ENCODE results near the gene GTF2IRD1. TPM values are rescaled to one million over a fixed set of nuclear protein-coding genes. Genes with fewer than 3 reads are reported as not detected.

The GTF2IRD1 gene
- polyA plus RNA-seq, 3 donors: not detected

DNA sequence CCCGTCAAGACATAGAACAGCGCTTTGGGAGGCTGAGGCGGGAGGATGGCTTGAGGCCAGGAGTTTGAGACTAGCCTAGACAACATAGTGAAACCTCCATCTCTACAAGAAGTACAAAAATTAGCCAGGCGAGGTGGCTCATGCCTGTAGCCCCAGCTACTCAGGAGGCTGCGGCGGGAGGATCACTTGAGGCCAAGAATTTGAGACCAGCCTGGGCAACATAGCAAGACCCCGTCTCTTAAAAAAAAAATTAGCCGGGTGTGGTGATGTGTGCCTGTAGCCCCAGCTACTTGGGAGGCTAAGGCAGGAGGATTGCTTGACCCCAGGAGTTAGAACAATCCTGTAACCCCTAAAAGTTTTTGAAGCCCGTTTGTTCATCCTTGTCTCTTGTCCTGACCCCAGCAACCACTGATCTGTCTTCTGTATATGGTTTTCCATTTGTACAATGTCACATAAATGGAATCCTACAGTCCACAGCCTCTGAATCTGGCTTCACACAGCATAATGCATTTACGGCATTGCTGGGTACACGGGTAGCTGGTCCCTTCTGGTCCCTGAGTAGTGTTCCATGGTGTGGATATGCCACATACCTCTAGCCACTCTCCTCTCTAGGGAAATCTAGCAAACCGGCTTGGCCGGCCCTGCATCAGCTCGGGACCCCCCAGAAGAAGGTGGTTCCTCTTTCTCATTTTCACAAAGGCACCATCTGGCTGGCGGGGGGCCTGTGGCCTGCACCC lies 8.4 kb downstream of the GTF2IRD1 start:
- H3K4me3 ChIP-seq (replicated peaks in 1 of 3; ENCODE audit: low read depth in 2 of 3, low read length in 3 of 3): no peak overlapping the region
- H3K9me3 ChIP-seq (replicated peaks in 1 of 2; ENCODE audit: control insufficient read depth in 1 of 2, insufficient read depth in 1 of 2, low read length in 2 of 2): no peaks in the 10 kb centered on the region
- intact Hi-C loops (cut with micrococcal nuclease): no loop called here
- no peak overlapping the region for H3K4me2 ChIP-seq (replicated peaks; ENCODE audit: extremely low read depth, low read length, poor library complexity, severe bottlenecking)
- Mint-ChIP-seq H3K4me3 (no peak overlapping the region), H3K36me3 (no peaks in the 10 kb centered on the region), H3K27me3 (ENCODE audit: low read depth in 3 of 3) (peaks cover 0 to 6% (median 0%) of the 10 kb centered on the region in 3 donors), H3K27ac (no peak overlapping the region), H3K4me1 (no peaks in the 10 kb centered on the region), H3K9me3 (no peaks in the 10 kb centered on the region)
- H3K79me2 ChIP-seq (ENCODE audit: insufficient read depth, low read length): no peaks in the 10 kb centered on the region
- H2AFZ ChIP-seq (ENCODE audit: insufficient read depth, low read depth, low read length, poor library complexity, severe bottlenecking): no peak overlapping the region
- TF ChIP-seq, protein P1, sequence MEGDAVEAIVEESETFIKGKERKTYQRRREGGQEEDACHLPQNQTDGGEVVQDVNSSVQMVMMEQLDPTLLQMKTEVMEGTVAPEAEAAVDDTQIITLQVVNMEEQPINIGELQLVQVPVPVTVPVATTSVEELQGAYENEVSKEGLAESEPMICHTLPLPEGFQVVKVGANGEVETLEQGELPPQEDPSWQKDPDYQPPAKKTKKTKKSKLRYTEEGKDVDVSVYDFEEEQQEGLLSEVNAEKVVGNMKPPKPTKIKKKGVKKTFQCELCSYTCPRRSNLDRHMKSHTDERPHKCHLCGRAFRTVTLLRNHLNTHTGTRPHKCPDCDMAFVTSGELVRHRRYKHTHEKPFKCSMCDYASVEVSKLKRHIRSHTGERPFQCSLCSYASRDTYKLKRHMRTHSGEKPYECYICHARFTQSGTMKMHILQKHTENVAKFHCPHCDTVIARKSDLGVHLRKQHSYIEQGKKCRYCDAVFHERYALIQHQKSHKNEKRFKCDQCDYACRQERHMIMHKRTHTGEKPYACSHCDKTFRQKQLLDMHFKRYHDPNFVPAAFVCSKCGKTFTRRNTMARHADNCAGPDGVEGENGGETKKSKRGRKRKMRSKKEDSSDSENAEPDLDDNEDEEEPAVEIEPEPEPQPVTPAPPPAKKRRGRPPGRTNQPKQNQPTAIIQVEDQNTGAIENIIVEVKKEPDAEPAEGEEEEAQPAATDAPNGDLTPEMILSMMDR (IDR thresholded peaks at IDR 0.05): no peak
- H3K36me3 ChIP-seq (replicated peaks in 1 of 2; ENCODE audit: control insufficient read depth in 1 of 2, insufficient read depth in 2 of 2, low read length in 2 of 2): no peaks in the 10 kb centered on the region
- H3K9ac ChIP-seq (ENCODE audit: insufficient read depth, low read length, poor library complexity, severe bottlenecking): no peak overlapping the region
- H3K27ac ChIP-seq (ENCODE audit: low read depth in 1 of 2, low read length in 2 of 2): no peak overlapping the region
- WGBS (ENCODE audit: insufficient coverage): 86% methylated on average over 8 of the region's 15 CpGs
- no peak for DNase-seq
- H4K20me1 ChIP-seq (ENCODE audit: insufficient read depth, low read length): no peaks in the 10 kb centered on the region
- H3K27me3 ChIP-seq (ENCODE audit: control insufficient read depth in 2 of 2, insufficient read depth in 2 of 2, low read length in 2 of 2): no peaks in the 10 kb centered on the region
- H3K4me1 ChIP-seq (ENCODE audit: control insufficient read depth in 1 of 2, insufficient read depth in 2 of 2, low read length in 2 of 2): no peaks in the 10 kb centered on the region

DNA sequence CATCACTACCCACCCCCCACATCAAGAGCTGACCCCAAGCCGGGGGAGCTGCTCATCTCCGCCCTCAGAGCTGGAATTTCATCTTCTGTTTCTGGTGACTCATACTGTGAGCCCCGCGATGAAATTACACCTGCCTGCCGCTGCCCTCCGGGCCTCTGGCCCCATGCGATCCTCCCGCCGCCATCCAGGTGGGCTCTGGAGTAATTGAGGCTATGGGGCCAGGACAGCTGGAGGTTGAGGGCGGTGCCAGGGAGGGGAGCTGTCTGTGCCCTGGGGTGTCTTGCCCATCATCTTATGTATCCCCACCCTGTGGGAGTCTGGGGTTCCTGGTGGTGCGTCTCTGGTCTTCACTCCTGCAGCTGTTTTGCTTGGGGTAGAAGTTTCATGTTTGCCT lies 9.0 kb downstream of the GTF2IRD1 start:
- Mint-ChIP-seq H3K4me3 (no peak overlapping the region), H3K9me3 (no peaks in the 10 kb centered on the region), H3K27ac (no peak overlapping the region), H3K4me1 (no peaks in the 10 kb centered on the region), H3K27me3 (ENCODE audit: low read depth in 3 of 3) (peaks cover 0 to 5% (median 1%) of the 10 kb centered on the region in 3 donors), H3K36me3 (no peaks in the 10 kb centered on the region)
- no peak overlapping the region for H3K27ac ChIP-seq (ENCODE audit: low read depth in 1 of 2, low read length in 2 of 2)
- no peaks in the 10 kb centered on the region for H3K36me3 ChIP-seq (replicated peaks in 1 of 2; ENCODE audit: control insufficient read depth in 1 of 2, insufficient read depth in 2 of 2, low read length in 2 of 2)
- H3K9me3 ChIP-seq (replicated peaks in 1 of 2; ENCODE audit: control insufficient read depth in 1 of 2, insufficient read depth in 1 of 2, low read length in 2 of 2): no peaks in the 10 kb centered on the region
- H3K4me3 ChIP-seq (replicated peaks in 1 of 3; ENCODE audit: low read depth in 2 of 3, low read length in 3 of 3): no peak overlapping the region
- H4K20me1 ChIP-seq (ENCODE audit: insufficient read depth, low read length): no peaks in the 10 kb centered on the region
- no peaks in the 10 kb centered on the region for H3K27me3 ChIP-seq (ENCODE audit: control insufficient read depth in 2 of 2, insufficient read depth in 2 of 2, low read length in 2 of 2)
- intact Hi-C loops (cut with micrococcal nuclease): no loop called here
- no peaks in the 10 kb centered on the region for H3K4me1 ChIP-seq (ENCODE audit: control insufficient read depth in 1 of 2, insufficient read depth in 2 of 2, low read length in 2 of 2)
- DNase-seq: no peak
- TF ChIP-seq, protein P1 (IDR thresholded peaks at IDR 0.05): no peak
- 91% methylated on average over 9 of the region's 11 CpGs for WGBS (ENCODE audit: insufficient coverage)
- no peak overlapping the region for H3K9ac ChIP-seq (ENCODE audit: insufficient read depth, low read length, poor library complexity, severe bottlenecking)
- H2AFZ ChIP-seq (ENCODE audit: insufficient read depth, low read depth, low read length, poor library complexity, severe bottlenecking): no peak overlapping the region
- no peaks in the 10 kb centered on the region for H3K79me2 ChIP-seq (ENCODE audit: insufficient read depth, low read length)
- H3K4me2 ChIP-seq (replicated peaks; ENCODE audit: extremely low read depth, low read length, poor library complexity, severe bottlenecking): no peak overlapping the region

Data from CD14-positive monocyte (primary cell).